Trophoblast cell (in vitro differentiated cells and primary cell): ENCODE results near the gene COQ6.

Experiments
- DNase-seq, 2 donors: peaks; one replicate each; pipeline ENCODE4 v3.0.0-alpha.2; 2016
- H2AFZ ChIP-seq: 2 replicates; pipeline ENCODE4 v1.6.1; 2013; ENCODE audit warnings: low read length, moderate library complexity, mild to moderate bottlenecking; ENCODE audit not compliant: insufficient read depth, poor library complexity
- H2AK5ac ChIP-seq: 2 replicates; pipeline ENCODE4 v1.6.1; 2013; ENCODE audit warnings: mild to moderate bottlenecking, low read length
- H2BK120ac ChIP-seq: 2 replicates; pipeline ENCODE4 v1.6.1; 2013; ENCODE audit warnings: low read length, mild to moderate bottlenecking, moderate library complexity; ENCODE audit not compliant: insufficient read depth, poor library complexity
- H2BK12ac ChIP-seq: 2 replicates; pipeline ENCODE4 v1.6.1; 2013; ENCODE audit warnings: mild to moderate bottlenecking, low read length, moderate library complexity
- H2BK5ac ChIP-seq: 2 replicates; pipeline ENCODE4 v1.6.1; 2013; ENCODE audit warnings: low read length, low read depth, moderate library complexity, mild to moderate bottlenecking; ENCODE audit not compliant: poor library complexity
- H3K14ac ChIP-seq: 2 replicates; pipeline ENCODE4 v1.6.1; 2013; ENCODE audit warnings: mild to moderate bottlenecking, low read length
- H3K18ac ChIP-seq: 2 replicates; pipeline ENCODE4 v1.6.1; 2013; ENCODE audit warnings: mild to moderate bottlenecking, low read length
- H3K23ac ChIP-seq: 2 replicates; pipeline ENCODE4 v1.6.1; 2013; ENCODE audit warnings: low read length
- H3K27ac ChIP-seq: 2 replicates; pipeline ENCODE4 v1.5.1; 2013; ENCODE audit warnings: low read depth, mild to moderate bottlenecking, inconsistent platforms, low read length, moderate library complexity
- H3K27me3 ChIP-seq: 2 replicates; pipeline ENCODE4 v1.6.1; 2013; ENCODE audit warnings: inconsistent platforms, mild to moderate bottlenecking, low read length, moderate library complexity; ENCODE audit not compliant: insufficient read depth
- H3K36me3 ChIP-seq, 2 experiments: 1 replicate in 1 of 2; 2 replicates in 1 of 2; pipeline ENCODE4 v1.6.1; 2013; ENCODE audit warnings: low read length in 2 of 2, mild to moderate bottlenecking in 2 of 2, moderate library complexity in 1 of 2; ENCODE audit not compliant: insufficient read depth in 2 of 2, control insufficient read depth in 1 of 2
- H3K4ac ChIP-seq: 2 replicates; pipeline ENCODE4 v1.6.1; 2013; ENCODE audit warnings: low read depth, mild to moderate bottlenecking, low read length, moderate library complexity
- H3K4me1 ChIP-seq, 2 experiments: 1 replicate in 1 of 2; 2 replicates in 1 of 2; pipeline ENCODE4 v1.6.1; 2013; ENCODE audit warnings: low read length in 2 of 2, mild to moderate bottlenecking in 2 of 2, moderate library complexity in 1 of 2; ENCODE audit not compliant: insufficient read depth in 2 of 2, control insufficient read depth in 1 of 2
- H3K4me2 ChIP-seq: 2 replicates; pipeline ENCODE4 v1.6.1; 2013; ENCODE audit warnings: inconsistent platforms, mild to moderate bottlenecking, low read length, moderate library complexity
- H3K4me3 ChIP-seq: 2 replicates; pipeline ENCODE4 v1.5.1; 2013; ENCODE audit warnings: mild to moderate bottlenecking, low read depth, low read length, inconsistent platforms
- H3K79me1 ChIP-seq: one replicate; pipeline ENCODE4 v1.6.1; 2013; ENCODE audit warnings: low read length
- H3K79me2 ChIP-seq: 2 replicates; pipeline ENCODE4 v1.6.1; 2013; ENCODE audit warnings: low read length, mild to moderate bottlenecking; ENCODE audit not compliant: control insufficient read depth, insufficient read depth, poor library complexity
- H3K9ac ChIP-seq: 2 replicates; pipeline ENCODE4 v1.6.1; 2013; ENCODE audit warnings: mild to moderate bottlenecking, low read length
- H3K9me3 ChIP-seq: 2 replicates; pipeline ENCODE4 v1.6.1; 2013; ENCODE audit warnings: low read depth, mild to moderate bottlenecking, control low read depth, inconsistent platforms, low read length; ENCODE audit not compliant: insufficient read depth
- H4K12ac ChIP-seq: 2 replicates; pipeline ENCODE4 v1.6.1; 2013; ENCODE audit warnings: low read depth, mild to moderate bottlenecking, low read length, moderate library complexity
- H4K8ac ChIP-seq: 2 replicates; pipeline ENCODE4 v1.6.1; 2013; ENCODE audit warnings: low read depth, mild to moderate bottlenecking, low read length, moderate library complexity
- H4K91ac ChIP-seq: one replicate; pipeline ENCODE4 v1.6.1; 2013; ENCODE audit warnings: low read depth, mild to moderate bottlenecking, low read length, moderate library complexity
- WGBS: extraction: QIAGEN DNeasy Blood & Tissue Kit; methylation state at CpG from one replicate; pipeline ENCODE4 v1.1.7; 2013; ENCODE audit warnings: missing lambda C conversion rate; ENCODE audit not compliant: insufficient read length, insufficient coverage; ENCODE audit errors: extremely low coverage; 5-methylcytosine and 5-hydroxymethylcytosine counted together

COQ6 gene

DNA sequence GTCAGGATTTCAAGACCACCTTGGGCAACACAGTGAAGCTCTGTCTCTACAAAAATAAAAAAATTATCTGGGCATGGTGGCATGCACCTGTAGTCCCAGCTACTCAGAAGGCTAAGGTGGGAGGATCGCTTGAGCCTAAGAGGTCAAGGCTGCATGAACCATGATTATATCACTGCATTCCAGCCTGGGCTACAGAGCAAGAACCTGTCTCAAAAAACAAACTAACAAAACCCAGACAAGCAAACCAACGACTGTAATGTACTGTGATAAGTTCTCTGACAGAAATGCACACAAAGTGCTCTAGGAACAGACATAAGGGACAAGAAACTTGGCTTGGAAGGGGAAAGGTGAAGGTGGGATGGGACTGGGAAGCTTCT lies 46.6 kb downstream of the COQ6 start:
- no peak overlapping the region for H3K18ac ChIP-seq
- H2BK120ac ChIP-seq, result no peak overlapping the region
- H2AFZ ChIP-seq, result no peak overlapping the region
- H3K79me2 ChIP-seq, result no peaks in the 10 kb centered on the region
- no peak for DNase-seq
- H2BK12ac ChIP-seq, result no peak overlapping the region
- H3K9ac ChIP-seq, result no peak overlapping the region
- no peak overlapping the region for H3K14ac ChIP-seq
- no peak overlapping the region for H2AK5ac ChIP-seq
- no peak overlapping the region for H3K23ac ChIP-seq
- no peak overlapping the region for H3K4me2 ChIP-seq
- H3K9me3 ChIP-seq, result no peaks in the 10 kb centered on the region
- H3K27me3 ChIP-seq, result no peaks in the 10 kb centered on the region
- no peak overlapping the region for H4K8ac ChIP-seq
- H3K4me1 ChIP-seq, result no peaks in the 10 kb centered on the region
- no CpG with 5 or more reads among the region's 2 CpGs for WGBS
- no peaks in the 10 kb centered on the region for H3K36me3 ChIP-seq
- no peak overlapping the region for H3K4me3 ChIP-seq
- H4K12ac ChIP-seq, result no peak overlapping the region
- H3K79me1 ChIP-seq, result no peaks in the 10 kb centered on the region
- no peak overlapping the region for H3K4ac ChIP-seq
- H4K91ac ChIP-seq, result no peak overlapping the region
- H2BK5ac ChIP-seq, result no peak overlapping the region
- H3K27ac ChIP-seq, result no peak overlapping the region

- H2AFZ ChIP-seq, result no peak overlapping the region
- H3K18ac ChIP-seq, result no peak overlapping the region
- H3K4ac ChIP-seq, result no peak overlapping the region
- no peak overlapping the region for H3K4me3 ChIP-seq
- H3K27me3 ChIP-seq, result no peaks in the 10 kb centered on the region
- H3K23ac ChIP-seq, result no peak overlapping the region
- no peak for DNase-seq
- H3K4me2 ChIP-seq, result no peak overlapping the region
- H3K79me1 ChIP-seq, result no peaks in the 10 kb centered on the region
- H3K4me1 ChIP-seq, result no peaks in the 10 kb centered on the region
- no peak overlapping the region for H3K27ac ChIP-seq
- H2BK12ac ChIP-seq, result no peak overlapping the region
- H3K14ac ChIP-seq, result no peak overlapping the region
- no peaks in the 10 kb centered on the region for H3K36me3 ChIP-seq
- no peak overlapping the region for H4K12ac ChIP-seq
- H3K9ac ChIP-seq, result no peak overlapping the region
- H4K8ac ChIP-seq, result no peak overlapping the region
- H3K79me2 ChIP-seq, result no peaks in the 10 kb centered on the region
- no peak overlapping the region for H4K91ac ChIP-seq
- H2BK5ac ChIP-seq, result no peak overlapping the region
- no peak overlapping the region for H2AK5ac ChIP-seq
- H2BK120ac ChIP-seq, result no peak overlapping the region
- whole genome bisulfite sequencing, result no CpG with 5 or more reads among the region's 1 CpG
- no peaks in the 10 kb centered on the region for H3K9me3 ChIP-seq
Measured at GRCh38 chr14:73997108-73997943, 47.2 kb downstream of the COQ6 start.

DNA sequence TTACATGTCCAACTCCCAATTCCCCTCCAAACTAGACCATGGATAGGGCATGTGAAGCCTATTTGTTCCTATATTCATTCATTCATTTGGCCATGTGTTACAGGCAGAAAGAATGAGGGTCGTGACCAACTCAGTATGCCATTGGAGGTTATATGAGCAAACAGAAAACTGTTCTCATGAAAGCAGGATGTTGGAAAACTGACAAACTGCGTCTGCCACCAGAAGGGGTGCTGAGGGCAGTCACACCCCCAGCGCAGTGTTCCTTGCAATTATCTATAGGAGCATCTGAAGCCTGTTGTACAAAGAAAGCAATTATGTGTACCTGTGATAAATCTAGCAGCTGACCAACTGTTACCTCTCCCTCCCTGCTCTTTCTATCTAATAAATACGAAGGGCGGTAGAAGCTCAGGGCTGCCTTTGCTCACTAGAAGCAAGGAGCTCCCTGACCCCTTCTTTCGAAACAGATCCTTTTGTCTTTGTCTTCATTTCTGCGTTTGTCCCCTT lies 47.9 kb downstream of the COQ6 start:
- Histone ChIP-seq H4K8ac (no peak overlapping the region), H3K23ac (no peak overlapping the region), H3K79me1 (no peaks in the 10 kb centered on the region), H3K9ac (no peak overlapping the region), H2AK5ac (no peak overlapping the region), H3K27ac (no peak overlapping the region), H3K4me3 (no peak overlapping the region), H4K12ac (no peak overlapping the region), H4K91ac (no peak overlapping the region), H3K9me3 (no peaks in the 10 kb centered on the region), H3K18ac (no peak overlapping the region), H3K79me2 (no peaks in the 10 kb centered on the region), H3K4me1 (no peaks in the 10 kb centered on the region), H2AFZ (no peak overlapping the region), H3K14ac (no peak overlapping the region), H3K4ac (no peak overlapping the region), H2BK120ac (no peak overlapping the region), H3K36me3 (no peaks in the 10 kb centered on the region), H3K27me3 (no peaks in the 10 kb centered on the region), H3K4me2 (no peak overlapping the region), H2BK12ac (no peak overlapping the region), H2BK5ac (no peak overlapping the region)
- WGBS, result no CpG with 5 or more reads among the region's 7 CpGs
- no peak for DNase-seq

GRCh38 chr14:73998726-73999125 lies 48.6 kb downstream of the COQ6 start:
- WGBS, result no CpG with 5 or more reads among the region's 2 CpGs
- Histone ChIP-seq H3K27ac (no peak overlapping the region), H3K23ac (no peak overlapping the region), H2BK5ac (no peak overlapping the region), H4K8ac (no peak overlapping the region), H4K91ac (no peak overlapping the region), H2AK5ac (no peak overlapping the region), H3K27me3 (no peaks in the 10 kb centered on the region), H3K4me3 (no peak overlapping the region), H2BK120ac (no peak overlapping the region), H3K4me2 (no peak overlapping the region), H3K9ac (no peak overlapping the region), H4K12ac (no peak overlapping the region), H3K36me3 (no peaks in the 10 kb centered on the region), H3K79me1 (no peaks in the 10 kb centered on the region), H2BK12ac (no peak overlapping the region), H3K18ac (no peak overlapping the region), H3K79me2 (no peaks in the 10 kb centered on the region), H2AFZ (no peak overlapping the region), H3K4ac (no peak overlapping the region), H3K14ac (no peak overlapping the region), H3K9me3 (no peaks in the 10 kb centered on the region), H3K4me1 (no peaks in the 10 kb centered on the region)
- no peak for DNase-seq
